PC-9 (cell line): ENCODE data around the gene FAM237A. TPM values are rescaled to one million over a fixed set of nuclear protein-coding genes. Genes with fewer than 3 reads are reported as not detected.

Experiments
- BruUV-seq: library from RNA; stranded (reverse); fragments of 400-500 nt; replicated peaks from 2 replicates; lab custom pipeline; 2021; lab: Mats Ljungman, UMichigan
- CTCF ChIA-PET: fragments of 300-600 bp; sonication (Branson Sonifier 250); formaldehyde crosslinking; loops from one replicate; lab custom pipeline; 2022; ENCODE audit warnings: antibody characterized with exemption; lab: Charles Lee
- POLR2A ChIA-PET: fragments of 300-600 bp; sonication (Branson Sonifier 250); formaldehyde crosslinking; loops from one replicate; lab custom pipeline; 2022; ENCODE audit warnings: antibody characterized with exemption; ENCODE audit not compliant: unreplicated experiment; lab: Charles Lee
- DNase-seq, 2 experiments: peaks; one replicate each; pipeline versions ENCODE4 v3.0.0 to v3.0.0-alpha.2; 2015 to 2022; ENCODE audit warnings: mixed read lengths in 1 of 2
- H2AFZ ChIP-seq: fragments of 200-600 bp; sonication (generic); 2 replicates; pipeline ENCODE4 v1.8.1; 2017; ENCODE audit warnings: antibody characterized with exemption
- H3F3A ChIP-seq: fragments of 200-600 bp; sonication (generic); 2 replicates; pipeline ENCODE4 v1.8.1; 2017; ENCODE audit warnings: antibody characterized with exemption, mild to moderate bottlenecking, low read depth; ENCODE audit not compliant: insufficient read depth
- H3K27ac ChIP-seq: fragments of 200-600 bp; sonication (generic); 2 replicates; pipeline ENCODE4 v1.6.1; 2016; ENCODE audit warnings: mixed run types
- H3K27me3 ChIP-seq: fragments of 200-600 bp; sonication (generic); 2 replicates; pipeline ENCODE4 v1.6.1; 2016; ENCODE audit warnings: low read depth, mixed run types; ENCODE audit not compliant: insufficient read depth
- H3K36me3 ChIP-seq: fragments of 200-600 bp; sonication (generic); 2 replicates; pipeline ENCODE4 v1.6.1; 2016; ENCODE audit warnings: low read depth, mixed run types
- H3K4me1 ChIP-seq: fragments of 200-600 bp; sonication (generic); replicated peaks from 2 replicates; pipeline ENCODE4 v1.6.1; 2016; ENCODE audit warnings: mixed run types; ENCODE audit not compliant: insufficient read depth
- H3K4me2 ChIP-seq: fragments of 200-600 bp; sonication (generic); 2 replicates; pipeline ENCODE4 v1.6.1; 2017; ENCODE audit warnings: mixed run types
- H3K4me3 ChIP-seq: fragments of 200-600 bp; sonication (generic); 2 replicates; pipeline ENCODE4 v1.6.1; 2016; ENCODE audit warnings: mixed run types
- H3K79me2 ChIP-seq: fragments of 200-600 bp; sonication (generic); 2 replicates; pipeline ENCODE4 v1.6.1; 2017; ENCODE audit warnings: low read depth, mixed run types
- H3K9me2 ChIP-seq: fragments of 200-600 bp; sonication (generic); 2 replicates; pipeline ENCODE4 v1.8.1; 2017; ENCODE audit warnings: mild to moderate bottlenecking; ENCODE audit not compliant: insufficient read depth
- H3K9me3 ChIP-seq: fragments of 200-600 bp; sonication (generic); 2 replicates; pipeline ENCODE4 v1.8.1; 2016; ENCODE audit warnings: low read depth; ENCODE audit not compliant: insufficient read depth
- H4K20me1 ChIP-seq: fragments of 200-600 bp; sonication (generic); 2 replicates; pipeline ENCODE4 v1.8.1; 2017; ENCODE audit not compliant: insufficient read depth
- CTCF ChIP-seq: fragments of 200-600 bp; sonication (generic); conservative IDR thresholded peaks from 2 replicates; pipeline ENCODE4 v1.6.1; 2017; ENCODE audit warnings: mixed run types, antibody characterized with exemption, mild to moderate bottlenecking, moderate library complexity
- EZH2 ChIP-seq: fragments of 200-600 bp; sonication (generic); IDR thresholded peaks from 2 replicates; pipeline ENCODE4 v1.8.0; 2017; ENCODE audit warnings: antibody characterized with exemption, low read depth
- intact Hi-C: fragments of 100-400 bp; cut with micrococcal nuclease; formaldehyde crosslinking; loops from one replicate; pipeline ENCODE4 v1.10.0; 2022; ENCODE audit not compliant: unreplicated experiment
- total RNA-seq: library from RNA; stranded (reverse); gene quantifications from 2 replicates; pipeline ENCODE4 v1.2.3, GENCODE V29; 2021

FAM237A gene
- total RNA-seq, 1 experiment from 2014 or later = not detected

DNA sequence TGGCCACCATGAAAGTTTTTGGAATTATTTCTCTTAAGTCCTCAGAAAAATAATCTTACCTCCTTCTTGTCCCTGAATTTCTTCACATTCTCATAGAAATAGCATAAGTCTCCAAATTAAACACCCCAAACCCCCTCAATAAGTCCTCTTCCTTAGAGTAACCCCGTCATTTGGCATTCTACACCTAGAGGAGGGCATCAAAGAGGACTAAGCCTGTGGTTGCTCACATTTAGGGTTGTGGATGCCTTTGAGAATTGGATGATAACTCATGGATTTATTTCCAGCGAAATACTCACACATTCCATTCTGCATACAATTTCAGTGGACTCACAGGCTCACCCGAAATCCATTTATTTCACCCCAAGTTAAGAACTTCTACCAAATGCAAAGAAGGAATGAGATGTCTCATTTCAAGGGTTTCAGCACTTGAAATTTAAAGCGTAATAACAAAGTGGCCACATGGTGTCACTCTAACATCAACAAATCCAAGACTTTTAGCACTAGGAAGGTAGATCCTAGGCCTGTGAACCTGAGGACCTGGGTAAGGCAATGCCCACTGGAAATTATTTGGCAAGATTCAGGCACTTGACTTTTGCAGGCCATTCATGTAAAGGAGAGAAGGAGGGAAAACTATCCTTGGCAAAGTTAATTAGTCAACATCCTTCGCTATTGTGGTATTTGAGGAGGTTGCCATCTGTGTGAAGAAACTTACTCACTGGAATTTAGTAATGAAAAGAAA, 51.3 kb downstream of the FAM237A start:
- Histone ChIP-seq H2AFZ (no peak overlapping the region), H3K9me2 (no peaks in the 10 kb centered on the region), H3K27ac (no peak overlapping the region), H3K27me3 (no peaks in the 10 kb centered on the region), H3K4me3 (no peak overlapping the region), H3K4me1 (no peaks in the 10 kb centered on the region), H3K79me2 (no peaks in the 10 kb centered on the region), H3F3A (no peaks in the 10 kb centered on the region), H3K4me2 (no peak overlapping the region), H4K20me1 (no peaks in the 10 kb centered on the region), H3K9me3 (no peaks in the 10 kb centered on the region), H3K36me3 (no peaks in the 10 kb centered on the region)
- no peak for TF ChIP-seq EZH2
- TF ChIP-seq CTCF = peak; percentile 72
- intact Hi-C loops = loop anchor here (1.0 to 10.0 kb wide), 4 partner anchors 74 to 1379 kb away; partner anchors contain the start of genes FASTKD2 and MDH1B
- DNase-seq = peak; percentile 14 to 36
- CTCF ChIA-PET = no interaction called here
- no TSS peak for BruUV-seq
- POLR2A ChIA-PET = no interaction called here

DNA sequence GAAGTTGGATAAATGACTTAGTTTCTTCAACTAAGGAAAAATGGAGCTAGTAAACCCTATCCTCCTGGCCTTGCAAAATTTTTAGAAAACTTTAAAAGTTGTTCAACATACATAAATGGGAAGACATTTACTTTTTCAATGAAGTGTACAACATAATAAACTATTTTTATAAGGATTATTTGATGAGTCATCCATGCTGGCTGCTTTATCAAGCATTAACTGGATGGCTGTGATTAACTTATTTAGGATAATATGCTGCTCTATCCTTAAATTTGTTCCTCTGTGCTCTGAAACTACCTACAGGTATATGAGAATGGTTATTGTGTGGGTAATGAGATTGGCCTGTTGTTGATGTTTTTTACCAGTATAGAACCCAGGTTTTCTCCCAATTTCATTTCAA, 54.6 kb downstream of the FAM237A start:
- ChIA-PET POLR2A (no interaction called here), CTCF (no interaction called here)
- DNase-seq = no peak
- Histone ChIP-seq H3K9me2 (no peaks in the 10 kb centered on the region), H3K27ac (no peak overlapping the region), H3F3A (no peaks in the 10 kb centered on the region), H3K79me2 (no peaks in the 10 kb centered on the region), H3K36me3 (no peaks in the 10 kb centered on the region), H2AFZ (no peak overlapping the region), H3K9me3 (no peaks in the 10 kb centered on the region), H3K4me1 (no peaks in the 10 kb centered on the region), H3K4me2 (no peak overlapping the region), H3K27me3 (no peaks in the 10 kb centered on the region), H3K4me3 (no peak overlapping the region), H4K20me1 (no peaks in the 10 kb centered on the region)
- intact Hi-C loops = loop anchor here (10.0 kb wide), 1 partner anchor 142 kb away; no protein-coding TSS in a partner anchor
- TF ChIP-seq CTCF (no peak), EZH2 (no peak)
- BruUV-seq = no TSS peak

DNA sequence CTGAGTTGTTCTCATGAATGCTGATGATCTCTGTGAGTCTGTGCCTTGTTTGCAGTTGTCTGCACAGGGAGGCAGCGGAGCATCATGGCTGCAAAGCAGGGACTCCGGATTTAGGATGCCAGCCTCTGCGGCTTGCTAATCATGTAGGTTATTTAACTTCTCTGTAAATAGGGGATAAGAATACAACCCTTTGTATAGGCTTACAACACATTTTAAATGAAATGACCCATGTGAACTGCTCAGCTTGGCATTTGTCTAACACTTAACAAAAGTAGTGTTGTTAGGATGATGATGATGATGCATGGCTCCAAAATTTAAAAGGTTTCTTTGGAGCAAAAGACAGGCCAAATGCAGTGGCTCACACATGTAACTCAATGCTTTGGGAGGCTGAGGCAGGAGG, 56.5 kb downstream of the FAM237A start:
- TF ChIP-seq EZH2 (no peak), CTCF (no peak)
- no peaks in the 10 kb centered on the region for H3K27me3 ChIP-seq
- ChIA-PET CTCF (no interaction called here), POLR2A (no interaction called here)
- no peaks in the 10 kb centered on the region for H3F3A ChIP-seq
- H3K9me3 ChIP-seq = no peaks in the 10 kb centered on the region
- DNase-seq = no peak
- intact Hi-C loops = loop anchor here (10.0 kb wide), 1 partner anchor 144 kb away; no protein-coding TSS in a partner anchor
- no TSS peak for BruUV-seq
- no peaks in the 10 kb centered on the region for H4K20me1 ChIP-seq
- no peak overlapping the region for H3K4me3 ChIP-seq
- no peaks in the 10 kb centered on the region for H3K79me2 ChIP-seq
- H3K4me1 ChIP-seq = no peaks in the 10 kb centered on the region
- H2AFZ ChIP-seq = no peak overlapping the region
- no peak overlapping the region for H3K27ac ChIP-seq
- no peaks in the 10 kb centered on the region for H3K36me3 ChIP-seq
- no peak overlapping the region for H3K4me2 ChIP-seq
- no peaks in the 10 kb centered on the region for H3K9me2 ChIP-seq

Other genes with a start within 250 kb of the FAM237A start
- gene ADAM23, start 199.0 kb upstream of the FAM237A start, total RNA-seq = 8.9 and 12.0 TPM in 2 replicates
- not detected in 2 replicates for gene DYTN, start 75.9 kb downstream of the FAM237A start, total RNA-seq
- 2.7 and 4.1 TPM in 2 replicates for gene MDH1B, start 122.8 kb downstream of the FAM237A start, total RNA-seq
- 12.0 and 12.1 TPM in 2 replicates for gene FASTKD2, start 123.1 kb downstream of the FAM237A start, total RNA-seq